Panc1 (cell line): ENCODE results near the gene TLX1. TPM values are rescaled to one million over a fixed set of nuclear protein-coding genes. Genes with fewer than 3 reads are reported as not detected.

Source experiments
- ATAC-seq: fragments of 200-7000 bp; cut with Tn5 transposase; 2 replicates; pipeline ENCODE4 v1.9.1; 2020; ENCODE audit warnings: mild to moderate bottlenecking, moderate library complexity
- BruUV-seq: library from RNA; stranded (reverse); fragments of 400-500 nt; replicated peaks from 2 replicates; lab custom pipeline; 2021; lab: Mats Ljungman, UMichigan
- CTCF ChIA-PET: fragments of 300-600 bp; sonication (Branson Sonifier 250); formaldehyde crosslinking; loops from one replicate; lab custom pipeline; 2022; ENCODE audit warnings: antibody characterized with exemption; lab: Charles Lee
- POLR2A ChIA-PET: fragments of 300-600 bp; sonication (Branson Sonifier 250); formaldehyde crosslinking; loops from one replicate; lab custom pipeline; 2022; ENCODE audit warnings: antibody characterized with exemption; lab: Charles Lee
- DNase-seq: peaks from one replicate; pipeline ENCODE4 v3.0.0-alpha.2; 2010; ENCODE audit warnings: low read depth, low spot score
- H3K27ac ChIP-seq: 2 replicates; pipeline ENCODE4 v1.5.1; 2011; ENCODE audit warnings: mild to moderate bottlenecking, low read length, inconsistent platforms
- H3K27me3 ChIP-seq: fragments of 200-500 bp; sonication (Bioruptor generic); 2 replicates; pipeline ENCODE4 v1.6.0; 2014; ENCODE audit warnings: low read length, inconsistent platforms; ENCODE audit not compliant: control insufficient read depth, insufficient read depth
- H3K36me3 ChIP-seq: fragments of 200-500 bp; sonication (Bioruptor generic); 2 replicates; pipeline ENCODE4 v1.5.1; 2014; ENCODE audit warnings: inconsistent platforms, mild to moderate bottlenecking, low read length, moderate library complexity; ENCODE audit not compliant: control insufficient read depth, insufficient read depth
- H3K4me1 ChIP-seq: 2 replicates; pipeline ENCODE4 v1.5.1; 2011; ENCODE audit warnings: inconsistent platforms, mild to moderate bottlenecking, low read length, moderate library complexity; ENCODE audit not compliant: control insufficient read depth, insufficient read depth
- H3K4me3 ChIP-seq, 2 experiments: 2 replicates each; pipeline ENCODE4 v1.5.1; 2011 to 2012; ENCODE audit warnings: low read depth in 2 of 2, low read length in 2 of 2, mild to moderate bottlenecking in 2 of 2, inconsistent platforms in 1 of 2, moderate library complexity in 1 of 2
- H3K9me3 ChIP-seq: fragments of 200-500 bp; sonication (Bioruptor generic); 2 replicates; pipeline ENCODE4 v1.5.1; 2014; ENCODE audit warnings: low read depth, mild to moderate bottlenecking, inconsistent platforms, low read length, moderate library complexity; ENCODE audit not compliant: control insufficient read depth, insufficient read depth
- POLR2AphosphoS5 ChIP-seq: IDR thresholded peaks from 2 replicates; pipeline ENCODE4 v1.6.1; 2012; ENCODE audit warnings: mild to moderate bottlenecking, low read depth, low read length, moderate library complexity
- SIN3A ChIP-seq: IDR thresholded peaks from 2 replicates; pipeline ENCODE4 v1.6.1; 2012; ENCODE audit warnings: low read depth, mild to moderate bottlenecking, low read length, moderate library complexity, borderline replicate concordance; ENCODE audit not compliant: insufficient read depth
- TCF7L2 ChIP-seq: IDR thresholded peaks from 2 replicates; pipeline ENCODE4 v1.6.1; 2011; ENCODE audit warnings: mild to moderate bottlenecking, low read depth, low read length, inconsistent platforms
- in situ Hi-C: cut with HindIII; loops from 2 replicates; pipeline ENCODE4 v1.10.0; 2016; ENCODE audit warnings: low sequenced_read_pairs, low pct_unique_long_range_greater_than_20kb
- intact Hi-C: fragments of 100-400 bp; cut with micrococcal nuclease; formaldehyde crosslinking; loops from one replicate; pipeline ENCODE4 v1.10.0; 2022; ENCODE audit not compliant: unreplicated experiment
- total RNA-seq: library from RNA; stranded (reverse); gene quantifications from one replicate; pipeline ENCODE4 v1.2.1, GENCODE V29; 2021; ENCODE audit not compliant: unreplicated experiment
- TF ChIP-seq, protein P1 (sequence below), 2 experiments: IDR thresholded peaks; 2 replicates each; pipeline ENCODE4 v1.6.1; 2011 to 2012; ENCODE audit warnings: low read depth in 2 of 2, control low read depth in 1 of 2, low read length in 1 of 2, mild to moderate bottlenecking in 1 of 2, moderate library complexity in 1 of 2; ENCODE audit not compliant: insufficient read depth in 1 of 2
- TF ChIP-seq, protein P2 (sequence below): fragments of 450-650 bp; IDR thresholded peaks from 2 replicates; pipeline ENCODE4 v1.5.1; 2017; ENCODE audit warnings: mild to moderate bottlenecking

TLX1 gene
- total RNA-seq, 1 experiment from 2014 or later: 0.13 TPM

DNA sequence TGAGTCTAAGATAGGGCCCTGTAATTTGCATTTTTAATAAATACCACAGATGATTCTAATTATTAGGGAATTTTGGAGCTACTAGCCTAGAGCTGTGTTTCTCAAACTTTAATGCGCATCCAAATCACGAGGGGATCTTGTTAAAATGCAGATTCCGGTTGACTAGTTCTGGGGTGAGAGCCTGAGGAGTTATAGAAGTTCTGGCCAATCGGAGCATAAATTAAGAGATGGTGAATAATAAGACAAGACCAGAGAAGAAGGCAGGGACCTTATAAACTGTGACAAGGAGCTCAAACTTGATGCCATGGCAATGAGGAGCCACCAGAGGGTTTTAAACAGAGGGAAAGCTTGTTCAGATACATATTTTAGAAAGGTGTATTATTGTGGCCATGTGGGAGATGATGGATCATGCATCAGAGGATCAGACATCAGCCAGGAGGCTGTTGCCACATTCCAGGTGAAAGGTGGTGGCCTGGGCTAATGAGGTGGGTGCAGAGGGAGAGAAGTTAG, 29.7 kb upstream of the TLX1 start:
- TF ChIP-seq SIN3A (no peak), TCF7L2 (no peak), POLR2AphosphoS5 (no peak)
- TF ChIP-seq, protein P1, sequence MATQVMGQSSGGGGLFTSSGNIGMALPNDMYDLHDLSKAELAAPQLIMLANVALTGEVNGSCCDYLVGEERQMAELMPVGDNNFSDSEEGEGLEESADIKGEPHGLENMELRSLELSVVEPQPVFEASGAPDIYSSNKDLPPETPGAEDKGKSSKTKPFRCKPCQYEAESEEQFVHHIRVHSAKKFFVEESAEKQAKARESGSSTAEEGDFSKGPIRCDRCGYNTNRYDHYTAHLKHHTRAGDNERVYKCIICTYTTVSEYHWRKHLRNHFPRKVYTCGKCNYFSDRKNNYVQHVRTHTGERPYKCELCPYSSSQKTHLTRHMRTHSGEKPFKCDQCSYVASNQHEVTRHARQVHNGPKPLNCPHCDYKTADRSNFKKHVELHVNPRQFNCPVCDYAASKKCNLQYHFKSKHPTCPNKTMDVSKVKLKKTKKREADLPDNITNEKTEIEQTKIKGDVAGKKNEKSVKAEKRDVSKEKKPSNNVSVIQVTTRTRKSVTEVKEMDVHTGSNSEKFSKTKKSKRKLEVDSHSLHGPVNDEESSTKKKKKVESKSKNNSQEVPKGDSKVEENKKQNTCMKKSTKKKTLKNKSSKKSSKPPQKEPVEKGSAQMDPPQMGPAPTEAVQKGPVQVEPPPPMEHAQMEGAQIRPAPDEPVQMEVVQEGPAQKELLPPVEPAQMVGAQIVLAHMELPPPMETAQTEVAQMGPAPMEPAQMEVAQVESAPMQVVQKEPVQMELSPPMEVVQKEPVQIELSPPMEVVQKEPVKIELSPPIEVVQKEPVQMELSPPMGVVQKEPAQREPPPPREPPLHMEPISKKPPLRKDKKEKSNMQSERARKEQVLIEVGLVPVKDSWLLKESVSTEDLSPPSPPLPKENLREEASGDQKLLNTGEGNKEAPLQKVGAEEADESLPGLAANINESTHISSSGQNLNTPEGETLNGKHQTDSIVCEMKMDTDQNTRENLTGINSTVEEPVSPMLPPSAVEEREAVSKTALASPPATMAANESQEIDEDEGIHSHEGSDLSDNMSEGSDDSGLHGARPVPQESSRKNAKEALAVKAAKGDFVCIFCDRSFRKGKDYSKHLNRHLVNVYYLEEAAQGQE (IDR thresholded peaks at IDR 0.05; ENCODE audit: insufficient read depth in 1 of 2, low read depth in 2 of 2, low read length in 1 of 2): no peak
- TF ChIP-seq, protein P2, sequence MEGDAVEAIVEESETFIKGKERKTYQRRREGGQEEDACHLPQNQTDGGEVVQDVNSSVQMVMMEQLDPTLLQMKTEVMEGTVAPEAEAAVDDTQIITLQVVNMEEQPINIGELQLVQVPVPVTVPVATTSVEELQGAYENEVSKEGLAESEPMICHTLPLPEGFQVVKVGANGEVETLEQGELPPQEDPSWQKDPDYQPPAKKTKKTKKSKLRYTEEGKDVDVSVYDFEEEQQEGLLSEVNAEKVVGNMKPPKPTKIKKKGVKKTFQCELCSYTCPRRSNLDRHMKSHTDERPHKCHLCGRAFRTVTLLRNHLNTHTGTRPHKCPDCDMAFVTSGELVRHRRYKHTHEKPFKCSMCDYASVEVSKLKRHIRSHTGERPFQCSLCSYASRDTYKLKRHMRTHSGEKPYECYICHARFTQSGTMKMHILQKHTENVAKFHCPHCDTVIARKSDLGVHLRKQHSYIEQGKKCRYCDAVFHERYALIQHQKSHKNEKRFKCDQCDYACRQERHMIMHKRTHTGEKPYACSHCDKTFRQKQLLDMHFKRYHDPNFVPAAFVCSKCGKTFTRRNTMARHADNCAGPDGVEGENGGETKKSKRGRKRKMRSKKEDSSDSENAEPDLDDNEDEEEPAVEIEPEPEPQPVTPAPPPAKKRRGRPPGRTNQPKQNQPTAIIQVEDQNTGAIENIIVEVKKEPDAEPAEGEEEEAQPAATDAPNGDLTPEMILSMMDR: no peak
- H3K9me3 ChIP-seq: no peaks in the 10 kb centered on the region
- H3K4me3 ChIP-seq: no peak overlapping the region
- intact Hi-C loops: no loop called here
- H3K27ac ChIP-seq: no peak overlapping the region
- DNase-seq (no peak), ATAC-seq (no peak; the same call in 1 of the 2 replicates)
- CTCF ChIA-PET: interaction anchor here (0.5 to 2.0 kb wide), 5 partner anchors 40 to 1227 kb away, joined by 3 to 24 read pairs (median 4); no protein-coding TSS in a partner anchor
- in situ Hi-C loops: no loop called here
- no peaks in the 10 kb centered on the region for H3K36me3 ChIP-seq
- no peaks in the 10 kb centered on the region for H3K4me1 ChIP-seq
- H3K27me3 ChIP-seq: no peaks in the 10 kb centered on the region
- BruUV-seq: no TSS peak
- POLR2A ChIA-PET: interaction anchor here (0.5 kb wide), 1 partner anchor 70 kb away, joined by 4 read pairs; the partner anchor contains the start of genes PDZD7 and SFXN3

DNA sequence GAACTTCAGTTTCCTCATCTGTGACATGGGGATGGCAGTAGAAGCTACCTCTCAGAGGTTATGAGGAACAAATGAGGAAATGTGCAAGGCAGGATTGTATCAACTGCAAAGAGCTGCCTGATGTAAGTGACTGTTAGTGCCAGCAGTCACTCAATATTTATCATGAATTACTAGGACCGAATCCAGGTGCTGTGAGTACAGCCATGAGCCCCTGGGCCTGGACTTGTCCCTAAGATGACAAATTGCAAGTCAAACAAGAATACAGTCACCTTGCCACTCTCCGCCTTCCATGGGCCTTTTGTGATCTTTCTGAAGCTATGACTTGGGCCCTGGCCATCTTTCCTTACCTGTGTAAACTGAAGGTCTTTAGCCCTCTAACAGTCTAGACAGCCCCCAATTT, 27.7 kb upstream of the TLX1 start:
- no peak for DNase-seq
- H3K4me3 ChIP-seq: no peak overlapping the region
- H3K9me3 ChIP-seq: no peaks in the 10 kb centered on the region
- in situ Hi-C loops (no loop called here), intact Hi-C loops (no loop called here)
- H3K36me3 ChIP-seq: no peaks in the 10 kb centered on the region
- H3K27me3 ChIP-seq: no peaks in the 10 kb centered on the region
- CTCF ChIA-PET: interaction anchor here (0.5 to 0.7 kb wide), 2 partner anchors 15 to 364 kb away, joined by 3 read pairs; no protein-coding TSS in a partner anchor
- H3K27ac ChIP-seq: no peak overlapping the region
- no peaks in the 10 kb centered on the region for H3K4me1 ChIP-seq
- no peak for ATAC-seq
- POLR2A ChIA-PET: no interaction called here
- BruUV-seq: no TSS peak
- no peak for TF ChIP-seq POLR2AphosphoS5
- TF ChIP-seq SIN3A: no peak
- no peak for TF ChIP-seq TCF7L2
- TF ChIP-seq, protein P2: no peak
- TF ChIP-seq, protein P1 (IDR thresholded peaks at IDR 0.05; ENCODE audit: insufficient read depth in 1 of 2, low read depth in 2 of 2, low read length in 1 of 2): no peak
